T-helper 17 cell (primary cell): ENCODE data around the gene PAEP. TPM values are rescaled to one million over a fixed set of nuclear protein-coding genes. Genes with fewer than 3 reads are reported as not detected.
"Not testable (repeated sequence)": the region's sequence is repeated elsewhere in the genome, so short reads cannot be mapped to it uniquely, and the experiment has no call there.

ENCODE experiments used
- ATAC-seq: fragments of 150-1000 bp; cut with Tn5 transposase; 2 replicates; pipeline ENCODE4 v1.10.0; 2021; ENCODE audit warnings: mild to moderate bottlenecking, moderate library complexity
- DNase-seq, 3 donors: peaks; one replicate each; pipeline versions ENCODE4 v3.0.0 to v3.0.0-alpha.2; 2020 to 2021
- H3K9me3 ChIP-seq: one replicate; pipeline ENCODE4 v1.7.0; 2013; ENCODE audit warnings: low read length, mild to moderate bottlenecking; ENCODE audit not compliant: control insufficient read depth, poor library complexity, severe bottlenecking
- H3K27ac Mint-ChIP-seq: one replicate; pipeline ENCODE4 v1.8.0; 2022; ENCODE audit warnings: mild to moderate bottlenecking, moderate library complexity, mixed read lengths
- H3K27me3 Mint-ChIP-seq: one replicate; pipeline ENCODE4 v1.8.0; 2022; ENCODE audit warnings: mixed read lengths
- H3K36me3 Mint-ChIP-seq: one replicate; pipeline ENCODE4 v1.8.0; 2022; ENCODE audit warnings: low read depth, mixed read lengths
- H3K4me1 Mint-ChIP-seq: one replicate; pipeline ENCODE4 v1.8.0; 2022; ENCODE audit warnings: mild to moderate bottlenecking, mixed read lengths
- H3K4me3 Mint-ChIP-seq: one replicate; pipeline ENCODE4 v1.8.0; 2022; ENCODE audit warnings: mild to moderate bottlenecking, moderate library complexity, mixed read lengths
- total RNA-seq, 4 donors: library from RNA in 2 of 4; stranded (reverse) in 2 of 4; gene quantifications; one replicate each; pipeline ENCODE4 v1.2.3 and lab custom pipeline; 2022 to 2026

The PAEP gene
- total RNA-seq, 2 donors from 2014 or later, result not detected

DNA sequence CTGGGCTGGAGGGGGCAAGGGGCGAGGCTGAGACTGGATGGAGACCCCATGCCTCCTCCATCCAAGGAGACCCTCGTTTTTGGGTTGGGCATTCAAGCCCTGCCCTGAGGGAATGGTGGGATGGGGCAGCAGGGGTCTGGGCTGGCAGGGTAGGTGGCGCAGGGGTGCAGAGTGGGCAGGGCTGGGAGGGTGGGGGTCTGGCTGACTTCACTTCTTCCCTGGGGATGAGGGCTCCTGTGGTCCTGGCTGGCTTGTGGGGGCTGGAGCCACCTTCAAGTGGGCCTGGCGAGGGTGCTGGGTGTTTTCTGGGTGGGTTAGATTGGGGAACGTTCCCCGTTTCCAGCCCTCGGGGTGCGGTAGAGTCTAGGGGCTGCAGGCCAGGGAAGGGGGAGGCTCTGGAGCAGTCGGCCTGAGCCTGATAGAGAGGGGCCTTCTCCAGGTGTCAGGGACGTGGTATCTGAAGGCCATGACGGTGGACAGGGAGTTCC, 39.9 kb upstream of the PAEP start:
- DNase-seq (no peak), ATAC-seq (no peak)
- no peaks in the 10 kb centered on the region for H3K9me3 ChIP-seq
- Mint-ChIP-seq H3K4me3 (no peak overlapping the region), H3K27ac (no peak overlapping the region), H3K27me3 (peaks cover 36% of the 10 kb centered on the region), H3K36me3 (no peaks in the 10 kb centered on the region), H3K4me1 (peaks cover 7% of the 10 kb centered on the region)

DNA sequence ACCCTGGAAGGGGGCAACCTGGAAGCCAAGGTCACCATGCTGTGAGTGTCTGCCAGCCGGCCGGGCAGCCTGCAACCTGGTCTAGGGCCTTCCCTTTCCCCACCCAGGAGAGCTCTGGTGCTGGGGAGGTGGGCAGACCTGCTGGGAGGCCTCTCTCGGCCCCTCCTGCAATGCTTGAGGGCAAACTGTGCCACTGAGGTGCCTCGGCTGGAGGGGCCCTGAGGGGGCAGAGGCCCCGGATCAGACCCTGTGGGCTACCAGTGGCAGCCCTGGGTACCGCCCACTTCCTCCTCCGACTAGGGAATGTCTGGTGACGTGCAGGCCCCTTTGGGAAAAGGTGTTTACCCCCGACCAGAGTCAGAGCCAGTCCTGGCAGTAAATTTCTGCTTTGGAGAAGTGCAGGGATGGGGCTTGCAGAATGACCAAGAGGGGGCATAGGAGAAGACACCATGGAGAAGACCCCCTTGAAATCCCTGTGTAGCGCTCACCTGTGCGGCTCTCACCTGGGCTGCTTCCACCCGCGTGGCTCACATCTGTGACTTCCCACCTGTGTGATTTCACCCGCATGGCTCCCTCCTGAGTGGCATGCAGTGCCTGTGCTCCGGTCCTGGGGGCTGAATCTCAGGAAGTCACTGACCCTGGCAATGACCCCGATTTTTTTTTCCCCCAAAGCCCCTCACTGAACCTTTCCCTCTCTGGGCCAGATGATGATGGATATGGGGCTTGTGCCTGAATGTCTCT, 39.2 kb upstream of the PAEP start:
- no peak overlapping the region for H3K27ac Mint-ChIP-seq
- DNase-seq (no peak), ATAC-seq (no peak)
- peaks cover 34% of the 10 kb centered on the region for H3K27me3 Mint-ChIP-seq
- H3K9me3 ChIP-seq, result no peaks in the 10 kb centered on the region
- H3K4me3 Mint-ChIP-seq, result no peak overlapping the region
- H3K4me1 Mint-ChIP-seq, result peaks cover 7% of the 10 kb centered on the region
- H3K36me3 Mint-ChIP-seq, result no peaks in the 10 kb centered on the region

DNA sequence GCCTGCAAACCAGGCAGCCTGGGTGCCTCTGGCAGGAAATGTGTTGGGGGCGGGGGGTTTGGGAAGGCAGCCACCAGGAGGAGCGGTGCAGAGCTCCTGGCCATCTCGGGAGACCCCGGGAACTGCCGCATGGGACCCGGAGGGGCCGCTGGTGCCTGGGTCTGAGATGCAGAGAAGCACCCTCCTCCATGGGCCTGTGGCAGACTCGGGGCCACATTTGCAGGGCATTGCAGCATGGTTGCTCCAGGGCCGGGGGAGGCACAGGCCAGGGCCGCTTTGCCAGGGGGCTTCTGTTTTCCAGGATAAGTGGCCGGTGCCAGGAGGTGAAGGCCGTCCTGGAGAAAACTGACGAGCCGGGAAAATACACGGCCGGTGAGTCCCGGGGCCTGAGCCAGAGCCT, 38.6 kb upstream of the PAEP start:
- DNase-seq, result no peak
- Mint-ChIP-seq H3K4me1 (peaks cover 7% of the 10 kb centered on the region), H3K4me3 (no peak overlapping the region), H3K27me3 (peaks cover 29% of the 10 kb centered on the region), H3K27ac (no peak overlapping the region), H3K36me3 (no peaks in the 10 kb centered on the region)
- no peaks in the 10 kb centered on the region for H3K9me3 ChIP-seq
- ATAC-seq, result no peak

DNA sequence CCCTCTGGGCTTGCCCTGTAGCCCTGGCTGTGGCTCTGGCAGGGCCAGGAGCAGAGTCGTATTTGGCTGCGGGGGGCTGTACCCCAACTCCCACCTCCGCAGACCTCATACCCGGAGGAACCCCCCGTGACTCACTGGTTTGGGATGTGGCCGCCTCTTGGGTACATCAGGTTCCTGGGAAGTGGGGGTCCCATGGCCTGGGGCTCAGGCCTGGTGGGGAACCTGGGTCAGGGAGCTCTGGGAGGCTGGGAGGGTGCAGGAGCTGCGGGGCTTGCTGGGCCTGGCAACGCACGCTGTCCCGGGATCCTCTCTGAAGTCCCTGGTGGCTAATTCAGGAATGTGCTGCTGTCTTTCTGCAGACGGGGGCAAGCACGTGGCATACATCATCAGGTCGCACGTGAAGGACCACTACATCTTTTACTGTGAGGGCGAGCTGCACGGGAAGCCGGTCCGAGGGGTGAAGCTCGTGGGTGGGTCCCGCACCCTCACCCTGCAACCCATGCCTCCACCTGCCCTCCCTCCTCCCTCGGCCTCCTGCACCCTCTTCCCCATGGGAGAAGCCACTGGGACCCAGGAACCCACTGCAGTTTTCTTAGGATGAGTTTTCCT, 37.9 kb upstream of the PAEP start:
- no peak for DNase-seq
- H3K36me3 Mint-ChIP-seq, result no peaks in the 10 kb centered on the region
- no peak overlapping the region for H3K4me3 Mint-ChIP-seq
- H3K27me3 Mint-ChIP-seq, result peaks cover 23% of the 10 kb centered on the region
- H3K27ac Mint-ChIP-seq, result no peak overlapping the region
- ATAC-seq, result no peak
- H3K9me3 ChIP-seq, result no peaks in the 10 kb centered on the region
- H3K4me1 Mint-ChIP-seq, result peaks cover 3% of the 10 kb centered on the region

DNA sequence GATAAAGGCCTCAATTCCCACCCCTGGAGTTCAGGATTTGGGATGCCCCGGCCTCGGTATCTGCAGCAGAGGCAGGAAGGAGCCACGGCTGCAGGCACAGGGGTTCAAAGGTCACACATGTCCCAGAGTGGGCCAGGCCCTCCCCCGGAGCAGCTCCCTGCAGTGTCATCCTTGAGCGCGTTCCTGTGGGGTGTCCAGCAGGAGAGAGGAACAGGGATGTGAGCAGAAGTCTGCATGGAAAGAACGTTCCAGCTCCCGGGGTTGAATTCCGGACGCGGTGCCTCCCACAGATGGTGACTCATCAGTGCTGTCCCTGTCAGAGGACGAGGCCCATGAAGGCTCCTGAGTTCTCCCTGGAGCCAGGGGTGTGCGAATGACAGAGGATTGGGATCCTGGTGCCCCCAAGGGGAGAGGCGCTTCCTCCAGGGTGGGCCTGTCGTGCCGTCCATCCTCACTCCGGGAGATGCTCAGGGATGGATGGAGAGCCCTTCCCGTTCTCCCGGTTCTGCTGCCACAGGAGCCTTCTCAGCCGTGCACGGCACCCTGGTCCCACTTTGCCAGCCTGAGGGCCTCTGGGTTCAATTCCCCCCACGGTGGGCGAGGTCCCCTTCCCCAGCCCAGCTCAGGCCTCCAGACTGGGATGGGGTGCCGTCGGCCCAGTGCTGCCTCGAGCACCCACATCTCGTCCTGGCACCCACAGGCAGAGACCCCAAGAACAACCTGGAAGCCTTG, 37.3 kb upstream of the PAEP start:
- no peak for DNase-seq

DNA sequence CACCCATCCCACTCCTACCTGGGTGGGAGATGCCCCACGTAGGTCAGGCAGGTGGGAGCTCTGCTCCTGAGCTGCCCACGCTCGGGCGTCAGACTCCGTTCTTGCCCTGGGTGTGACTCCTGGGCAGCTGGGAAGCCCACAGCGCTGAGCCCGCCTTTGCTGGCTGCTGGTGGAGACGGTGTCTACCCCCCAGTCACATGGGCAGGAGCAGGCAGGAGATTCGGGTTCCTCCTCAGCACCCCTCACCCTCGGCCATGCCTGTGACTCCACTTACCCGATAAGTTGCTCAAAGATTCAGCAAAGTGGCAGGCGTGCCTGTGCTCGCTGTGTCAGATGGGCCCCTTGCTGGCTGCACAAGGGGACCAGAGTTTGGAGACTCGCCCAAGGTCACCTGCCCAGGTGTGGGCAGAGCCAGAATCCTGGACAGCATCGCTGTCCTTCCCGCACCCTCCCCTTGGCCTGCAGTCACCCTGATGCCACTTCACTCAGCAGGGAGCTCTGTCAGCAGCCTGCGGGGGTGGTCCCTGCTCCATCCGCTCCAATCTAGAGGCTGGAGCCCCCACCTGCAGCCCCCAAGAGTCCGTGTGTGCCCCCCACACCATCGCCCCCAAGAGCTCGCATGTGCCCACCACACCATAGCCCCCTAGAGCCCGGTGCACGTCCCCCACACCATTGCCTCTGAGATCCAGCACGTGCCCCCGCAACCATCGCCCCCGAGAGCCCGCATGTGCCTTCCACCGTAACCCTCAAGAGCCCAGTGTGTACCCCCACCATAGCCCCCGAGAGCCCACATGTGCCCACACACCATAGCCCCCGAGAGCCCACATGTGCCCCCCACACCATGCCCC, 36.1 kb upstream of the PAEP start:
- Mint-ChIP-seq H3K4me1 (peaks cover 2% of the 10 kb centered on the region), H3K4me3 (no peak overlapping the region), H3K36me3 (peaks cover 2% of the 10 kb centered on the region), H3K27ac (no peak overlapping the region), H3K27me3 (peaks cover 12% of the 10 kb centered on the region)
- ATAC-seq (no peak), DNase-seq (no peak)
- H3K9me3 ChIP-seq, result no peaks in the 10 kb centered on the region

More for the DNA sequence above, 37.3 kb upstream of the PAEP start:
- Mint-ChIP-seq H3K4me1 (peaks cover 4% of the 10 kb centered on the region), H3K4me3 (no peak overlapping the region), H3K27ac (peak overlapping the region; percentile 14), H3K36me3 (no peaks in the 10 kb centered on the region), H3K27me3 (peaks cover 20% of the 10 kb centered on the region)
- H3K9me3 ChIP-seq, result no peaks in the 10 kb centered on the region
- ATAC-seq, result no peak

DNA sequence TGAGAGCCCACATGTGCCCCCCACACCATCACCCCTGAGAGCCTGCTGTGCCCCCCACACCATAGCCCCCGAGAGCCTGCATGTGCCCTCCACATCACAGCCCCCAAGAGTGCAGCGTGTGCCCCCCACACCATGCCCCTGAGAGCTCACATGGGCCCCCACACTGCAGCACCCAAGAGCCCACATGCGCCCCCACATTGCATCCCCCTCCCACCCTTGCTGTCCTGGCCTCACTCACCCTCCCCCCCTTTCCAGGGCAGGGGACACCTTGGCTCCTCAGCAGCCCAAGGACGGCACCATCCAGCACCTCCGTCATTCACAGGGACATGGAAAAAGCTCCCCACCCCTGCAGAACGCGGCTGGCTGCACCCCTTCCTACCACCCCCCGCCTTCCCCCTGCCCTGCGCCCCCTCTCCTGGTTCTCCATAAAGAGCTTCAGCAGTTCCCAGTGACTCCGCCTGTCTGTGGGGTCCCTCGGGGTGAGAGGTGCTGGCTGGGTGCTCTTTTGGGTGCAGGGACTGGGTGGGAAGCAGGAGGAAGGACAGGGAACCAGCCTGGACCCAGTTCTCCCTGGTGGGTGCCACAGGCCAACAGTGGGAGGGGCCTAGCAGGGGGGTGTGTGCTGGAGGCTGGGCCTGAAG, 35.3 kb upstream of the PAEP start:
- DNase-seq (no peak), ATAC-seq (no peak)
- no peak overlapping the region for H3K27ac Mint-ChIP-seq
- H3K9me3 ChIP-seq, result no peaks in the 10 kb centered on the region
- H3K27me3 Mint-ChIP-seq, result peaks cover 10% of the 10 kb centered on the region
- peaks cover 2% of the 10 kb centered on the region for H3K4me1 Mint-ChIP-seq
- peaks cover 2% of the 10 kb centered on the region for H3K36me3 Mint-ChIP-seq
- no peak overlapping the region for H3K4me3 Mint-ChIP-seq

DNA sequence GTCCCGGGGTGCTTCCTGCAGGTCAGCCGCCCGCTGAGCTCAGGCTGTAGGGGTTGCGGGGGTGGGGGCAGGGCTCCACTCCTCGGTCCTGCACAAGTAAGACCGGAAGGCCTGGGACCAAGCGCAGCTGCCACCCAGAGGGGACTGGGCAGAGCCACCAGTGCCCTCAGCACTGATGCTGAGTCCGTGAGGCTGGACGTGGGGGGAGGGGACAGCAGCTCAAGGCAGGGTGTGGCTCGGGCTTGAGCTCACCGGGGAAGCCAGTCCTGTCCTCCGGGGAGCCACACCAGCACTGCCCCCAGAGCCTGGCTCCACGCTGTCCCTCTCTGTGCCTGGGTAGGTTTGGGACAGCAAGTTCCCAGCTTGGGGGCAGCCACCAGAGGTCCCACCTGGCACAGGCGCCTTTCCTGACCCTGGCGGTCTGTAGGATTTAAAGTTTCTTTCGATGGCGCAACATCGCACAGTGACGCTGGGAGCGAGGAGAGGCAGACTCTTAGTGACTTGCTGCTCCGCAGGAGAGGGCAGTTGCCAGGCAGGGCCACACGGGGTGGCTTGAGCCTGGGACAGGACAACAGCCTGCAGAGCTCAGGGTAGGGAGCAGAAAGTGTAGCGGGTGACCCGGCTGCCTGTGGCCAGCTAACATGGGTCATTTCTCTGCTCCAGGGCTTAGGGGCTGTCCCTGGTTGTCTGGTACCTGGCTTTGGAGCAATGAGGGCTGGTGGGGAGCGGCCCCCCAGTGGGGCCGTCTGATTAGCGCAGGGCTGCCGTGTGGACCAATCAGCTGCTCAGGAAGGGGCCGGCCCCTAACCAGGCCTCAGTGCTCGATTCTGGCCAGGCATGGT, 34.6 kb upstream of the PAEP start:
- H3K9me3 ChIP-seq, result no peaks in the 10 kb centered on the region
- Mint-ChIP-seq H3K4me1 (peaks cover 2% of the 10 kb centered on the region), H3K36me3 (peaks cover 2% of the 10 kb centered on the region), H3K27ac (no peak overlapping the region), H3K4me3 (no peak overlapping the region), H3K27me3 (peaks cover 16% of the 10 kb centered on the region)
- no peak for ATAC-seq
- DNase-seq, result no peak

DNA sequence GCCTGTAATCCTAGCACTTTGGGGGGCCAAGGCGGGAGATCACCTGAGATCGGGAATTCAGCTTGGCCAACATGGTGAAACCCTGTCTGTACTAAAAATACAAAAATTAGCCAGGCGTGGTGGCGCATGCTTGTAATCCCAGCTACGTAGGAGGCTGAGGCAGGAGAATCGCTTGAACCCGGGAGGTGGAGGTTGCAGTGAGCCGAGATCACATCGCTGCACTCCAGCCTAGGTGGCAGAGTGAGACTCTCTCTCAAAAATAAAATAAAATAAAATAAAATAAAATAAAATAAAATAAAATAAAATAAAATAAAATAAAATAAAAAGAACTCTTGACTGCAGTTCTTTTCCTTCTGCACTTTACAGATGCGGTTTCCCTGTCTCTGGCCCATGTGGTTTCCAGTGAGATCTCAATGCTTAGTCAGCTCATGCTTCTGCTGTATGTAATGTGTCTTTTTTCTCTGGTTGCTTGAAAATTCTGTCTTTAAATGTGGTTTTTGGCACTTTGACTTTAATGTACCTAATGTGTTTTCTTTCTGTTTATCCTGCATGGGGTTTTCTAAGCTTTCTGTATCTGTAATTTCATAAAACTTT, 32.6 kb upstream of the PAEP start:
- DNase-seq, ATAC-seq, H3K36me3 Mint-ChIP-seq, H3K27ac Mint-ChIP-seq, H3K4me3 Mint-ChIP-seq, H3K4me1 Mint-ChIP-seq, H3K9me3 ChIP-seq: not testable (repeated sequence)
- peaks cover 25% of the 10 kb centered on the region for H3K27me3 Mint-ChIP-seq

DNA sequence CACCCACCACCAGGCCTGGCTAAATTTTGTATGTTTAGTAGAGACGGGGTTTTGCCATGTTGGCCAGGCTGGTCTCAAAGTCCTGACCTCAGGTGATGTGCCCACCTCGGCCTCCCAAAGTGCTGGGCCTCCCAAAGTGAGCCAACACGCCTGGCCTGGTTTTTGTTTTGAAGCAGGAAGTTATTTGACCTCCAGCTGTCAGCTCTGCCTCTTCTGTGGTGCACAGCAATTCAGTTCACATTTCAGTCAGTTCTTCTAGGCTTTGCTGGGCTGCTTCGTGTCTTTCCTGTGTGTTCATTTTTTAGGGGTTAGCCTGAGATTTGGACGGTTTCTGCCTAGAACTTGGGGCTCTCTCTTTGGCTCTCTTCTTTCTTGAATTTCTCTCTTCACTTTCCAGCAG, 31.4 kb upstream of the PAEP start:
- Mint-ChIP-seq H3K36me3 (peaks cover 2% of the 10 kb centered on the region), H3K27me3 (peaks cover 36% of the 10 kb centered on the region), H3K4me3 (no peak overlapping the region), H3K27ac (no peak overlapping the region), H3K4me1 (peaks cover 2% of the 10 kb centered on the region)
- ATAC-seq, result no peak
- DNase-seq, result no peak
- no peaks in the 10 kb centered on the region for H3K9me3 ChIP-seq

DNA sequence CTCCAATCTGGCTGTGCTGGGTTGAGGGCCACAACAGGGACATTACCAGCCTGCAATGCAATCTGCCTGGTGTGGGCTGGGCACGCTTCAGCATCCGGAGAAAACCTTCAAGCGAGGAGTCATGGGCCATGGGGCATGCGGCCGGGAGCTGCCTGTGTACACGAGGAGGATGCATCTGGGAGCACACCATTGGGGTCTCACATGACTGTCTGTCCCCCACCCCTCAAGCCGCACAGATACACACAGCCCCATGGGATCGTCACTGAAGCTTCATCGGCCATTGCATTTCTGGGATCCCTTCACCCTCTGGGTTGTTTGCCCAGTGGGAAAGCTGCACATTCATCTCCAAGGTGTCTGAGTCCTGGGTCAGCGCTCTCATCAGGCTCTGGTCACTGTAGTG, 30.5 kb upstream of the PAEP start:
- Mint-ChIP-seq H3K4me3 (no peak overlapping the region), H3K27me3 (peaks cover 31% of the 10 kb centered on the region), H3K4me1 (peaks cover 2% of the 10 kb centered on the region), H3K36me3 (peaks cover 2% of the 10 kb centered on the region), H3K27ac (no peak overlapping the region)
- DNase-seq (no peak), ATAC-seq (no peak)
- H3K9me3 ChIP-seq, result no peaks in the 10 kb centered on the region
